Measurements from ENCODE around the gene VPS18.

GRCh38 chr15:40915116-40915661 is 20.9 kb downstream of the VPS18 start:
- TF ChIP-seq CTCF (IDR thresholded peaks at IDR 0.05) (no peak), EZH2 (IDR thresholded peaks at IDR 0.05; ENCODE audit: borderline replicate concordance, insufficient read depth, low read depth, low read length, poor library complexity, severe bottlenecking) (no peak)

Measured in B cell (primary cell).